Lung (tissue), 12 donors: ENCODE data around the gene IL1F10. TPM values are rescaled to one million over a fixed set of nuclear protein-coding genes. Genes with fewer than 3 reads are reported as not detected.

Source experiments
- ATAC-seq: fragments of 200-7000 bp; cut with Tn5 transposase; one replicate; pipeline ENCODE4 v1.9.1; 2020; ENCODE audit warnings: moderate number of reproducible peaks; ENCODE audit not compliant: insufficient read depth, low FRiP score
- DNase-seq, 3 donors: peaks; one replicate each; pipeline ENCODE4 v3.0.0-alpha.2; 2013 to 2017
- H3K27ac ChIP-seq, 2 donors: one replicate each; pipeline ENCODE4 v1.5.1; 2013; ENCODE audit warnings: mild to moderate bottlenecking in 2 of 2, moderate library complexity in 2 of 2, control low read depth in 1 of 2, inconsistent platforms in 1 of 2, low read depth in 1 of 2, low read length in 1 of 2
- H3K27me3 ChIP-seq, 3 donors: one replicate each; pipeline ENCODE4 v1.5.1; 2013; ENCODE audit warnings: low read length in 2 of 3; ENCODE audit not compliant: control insufficient read depth in 3 of 3, insufficient read depth in 3 of 3
- H3K36me3 ChIP-seq, 4 donors: one replicate each; pipeline ENCODE4 v1.5.1; 2013; ENCODE audit warnings: low read length in 4 of 4, mild to moderate bottlenecking in 1 of 4, moderate library complexity in 1 of 4; ENCODE audit not compliant: control insufficient read depth in 4 of 4, insufficient read depth in 4 of 4
- H3K4me1 ChIP-seq, 5 donors: one replicate each; pipeline ENCODE4 v1.5.1; 2013; ENCODE audit warnings: low read length in 5 of 5, mild to moderate bottlenecking in 2 of 5, moderate library complexity in 1 of 5; ENCODE audit not compliant: control insufficient read depth in 5 of 5, insufficient read depth in 5 of 5
- H3K4me3 ChIP-seq: one replicate; pipeline ENCODE4 v1.5.1; 2013; ENCODE audit warnings: mild to moderate bottlenecking, control low read depth, moderate library complexity
- H3K9ac ChIP-seq, 2 donors: one replicate each; pipeline ENCODE4 v1.5.1; 2013; ENCODE audit warnings: low read length in 2 of 2, control low read depth in 1 of 2; ENCODE audit not compliant: insufficient read depth in 1 of 2
- H3K9me3 ChIP-seq, 4 donors: one replicate each; pipeline ENCODE4 v1.5.1; 2013; ENCODE audit warnings: low read length in 3 of 4, mild to moderate bottlenecking in 1 of 4, moderate library complexity in 1 of 4; ENCODE audit not compliant: control insufficient read depth in 4 of 4, insufficient read depth in 3 of 4
- WGBS, 2 donors: extraction: QIAGEN DNeasy Blood & Tissue Kit; methylation state at CpG; one replicate each; pipeline ENCODE4 v1.1.7; 2013; 5-methylcytosine and 5-hydroxymethylcytosine counted together
- polyA plus RNA-seq, 2 donors: library from polyadenylated mRNA; stranded (reverse); fragments of 200-250 nt; gene quantifications; one replicate each; pipeline ENCODE4 v1.2.1, GENCODE V29; 2013
- total RNA-seq, 2 donors: library from RNA; depleted of rRNA in 1 of 2; stranded (reverse); fragments of >200 nt in 1 of 2; gene quantifications; one replicate each; pipeline ENCODE4 v1.2.1, GENCODE V29; 2014 to 2021
- TF ChIP-seq, protein P1 (sequence below): IDR thresholded peaks from 2 replicates; pipeline ENCODE4 v1.5.1; 2012; ENCODE audit warnings: mild to moderate bottlenecking; ENCODE audit errors: control extremely low read depth, extremely low read depth
- donor health status: control.
- donor health status: control.
- donor health status: Bipolar disorder and iron deficiency.
- donor health status: healthy.
- donor health status: DM: yes; HTN: yes; CAD: no.

Gene IL1F10
- total and polyA plus RNA-seq, 4 donors: not detected

DNA sequence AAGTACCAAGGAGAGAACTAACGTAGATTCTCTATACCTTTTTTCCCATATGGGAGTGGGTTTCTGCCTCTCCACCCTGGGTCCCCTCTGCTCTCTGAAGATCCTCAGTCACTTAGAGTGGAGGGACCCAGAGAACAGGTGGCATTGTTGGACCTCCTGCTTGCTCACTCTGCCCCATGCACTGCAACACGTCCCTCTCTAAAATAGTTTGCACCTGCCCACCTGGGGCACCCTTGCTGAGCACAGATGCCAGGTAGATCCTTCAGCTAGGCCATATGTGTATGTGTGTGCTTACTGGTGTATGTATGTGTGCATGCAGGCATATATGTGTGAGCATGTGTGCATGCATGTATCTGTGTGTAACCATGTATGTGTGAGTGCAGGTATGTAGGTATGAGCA, 6.5 kb upstream of the IL1F10 start:
- peaks cover 0 to 1% (median 0%) of the 10 kb centered on the region in 4 donors for H3K9me3 ChIP-seq
- TF ChIP-seq, protein P1, sequence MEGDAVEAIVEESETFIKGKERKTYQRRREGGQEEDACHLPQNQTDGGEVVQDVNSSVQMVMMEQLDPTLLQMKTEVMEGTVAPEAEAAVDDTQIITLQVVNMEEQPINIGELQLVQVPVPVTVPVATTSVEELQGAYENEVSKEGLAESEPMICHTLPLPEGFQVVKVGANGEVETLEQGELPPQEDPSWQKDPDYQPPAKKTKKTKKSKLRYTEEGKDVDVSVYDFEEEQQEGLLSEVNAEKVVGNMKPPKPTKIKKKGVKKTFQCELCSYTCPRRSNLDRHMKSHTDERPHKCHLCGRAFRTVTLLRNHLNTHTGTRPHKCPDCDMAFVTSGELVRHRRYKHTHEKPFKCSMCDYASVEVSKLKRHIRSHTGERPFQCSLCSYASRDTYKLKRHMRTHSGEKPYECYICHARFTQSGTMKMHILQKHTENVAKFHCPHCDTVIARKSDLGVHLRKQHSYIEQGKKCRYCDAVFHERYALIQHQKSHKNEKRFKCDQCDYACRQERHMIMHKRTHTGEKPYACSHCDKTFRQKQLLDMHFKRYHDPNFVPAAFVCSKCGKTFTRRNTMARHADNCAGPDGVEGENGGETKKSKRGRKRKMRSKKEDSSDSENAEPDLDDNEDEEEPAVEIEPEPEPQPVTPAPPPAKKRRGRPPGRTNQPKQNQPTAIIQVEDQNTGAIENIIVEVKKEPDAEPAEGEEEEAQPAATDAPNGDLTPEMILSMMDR: no peak
- peaks cover 0 to 9% (median 0%) of the 10 kb centered on the region in 5 donors for H3K4me1 ChIP-seq
- DNase-seq: no peak
- H3K4me3 ChIP-seq: no peak overlapping the region
- no peak for ATAC-seq
- H3K27ac ChIP-seq: no peak overlapping the region
- H3K27me3 ChIP-seq: peaks cover 0 to 4% (median 0%) of the 10 kb centered on the region in 3 donors
- H3K36me3 ChIP-seq: no peaks in the 10 kb centered on the region
- 73 to 83% methylated on average over 2 of the region's 2 CpGs for WGBS, 2 donors
- no peak overlapping the region for H3K9ac ChIP-seq

DNA sequence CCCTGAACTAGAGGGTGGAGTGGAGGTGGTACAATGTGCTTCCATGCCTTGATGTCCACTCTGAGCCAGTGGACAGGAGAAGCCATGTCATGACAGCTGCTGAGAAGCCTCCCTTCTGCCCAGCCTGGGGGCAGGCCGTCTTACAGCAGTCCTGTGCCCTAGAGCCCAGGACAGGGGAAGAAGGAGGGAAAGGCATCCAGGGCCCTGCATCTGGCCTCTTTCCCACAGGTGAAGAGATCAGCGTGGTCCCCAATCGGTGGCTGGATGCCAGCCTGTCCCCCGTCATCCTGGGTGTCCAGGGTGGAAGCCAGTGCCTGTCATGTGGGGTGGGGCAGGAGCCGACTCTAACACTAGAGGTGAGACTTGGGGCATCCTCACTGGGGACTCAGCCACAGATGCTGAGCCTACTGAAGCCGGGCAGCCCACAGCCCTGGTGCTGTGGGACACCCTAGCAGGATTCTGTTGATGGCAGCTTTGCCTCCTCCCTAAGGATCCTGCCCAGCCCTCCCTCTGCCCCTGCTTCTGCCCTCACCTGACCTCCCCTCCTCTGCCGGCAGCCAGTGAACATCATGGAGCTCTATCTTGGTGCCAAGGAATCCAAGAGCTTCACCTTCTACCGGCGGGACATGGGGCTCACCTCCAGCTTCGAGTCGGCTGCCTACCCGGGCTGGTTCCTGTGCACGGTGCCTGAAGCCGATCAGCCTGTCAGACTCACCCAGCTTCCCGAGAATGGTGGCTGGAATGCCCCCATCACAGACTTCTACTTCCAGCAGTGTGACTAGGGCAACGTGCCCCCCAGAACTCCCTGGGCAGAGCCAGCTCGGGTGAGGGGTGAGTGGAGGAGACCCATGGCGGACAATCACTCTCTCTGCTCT, 5.6 kb upstream of the IL1F10 start:
- TF ChIP-seq, protein P1: no peak
- H3K4me1 ChIP-seq: peaks cover 0 to 9% (median 0%) of the 10 kb centered on the region in 5 donors
- H3K9ac ChIP-seq: no peak overlapping the region
- H3K9me3 ChIP-seq: peaks cover 0 to 1% (median 0%) of the 10 kb centered on the region in 4 donors
- WGBS, 2 donors: 92 to 96% methylated on average over 18 of the region's 18 CpGs
- H3K36me3 ChIP-seq: no peaks in the 10 kb centered on the region
- no peak overlapping the region for H3K4me3 ChIP-seq
- ATAC-seq (no peak), DNase-seq (no peak)
- H3K27ac ChIP-seq: no peak overlapping the region
- H3K27me3 ChIP-seq: peaks cover 0 to 4% (median 0%) of the 10 kb centered on the region in 3 donors

DNA sequence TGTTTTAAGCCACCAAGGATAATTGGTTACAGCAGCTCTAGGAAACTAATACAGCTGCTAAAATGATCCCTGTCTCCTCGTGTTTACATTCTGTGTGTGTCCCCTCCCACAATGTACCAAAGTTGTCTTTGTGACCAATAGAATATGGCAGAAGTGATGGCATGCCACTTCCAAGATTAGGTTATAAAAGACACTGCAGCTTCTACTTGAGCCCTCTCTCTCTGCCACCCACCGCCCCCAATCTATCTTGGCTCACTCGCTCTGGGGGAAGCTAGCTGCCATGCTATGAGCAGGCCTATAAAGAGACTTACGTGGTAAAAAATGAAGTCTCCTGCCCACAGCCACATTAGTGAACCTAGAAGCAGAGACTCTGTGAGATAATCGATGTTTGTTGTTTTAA, 3.5 kb upstream of the IL1F10 start:
- H3K9ac ChIP-seq: no peak overlapping the region
- 90 to 95% methylated on average over 5 of the region's 5 CpGs for WGBS, 2 donors
- H3K4me1 ChIP-seq: peaks cover 0 to 6% (median 0%) of the 10 kb centered on the region in 5 donors
- H3K27me3 ChIP-seq: peaks cover 0 to 4% (median 0%) of the 10 kb centered on the region in 3 donors
- H3K27ac ChIP-seq: no peak overlapping the region
- TF ChIP-seq, protein P1: no peak
- no peak overlapping the region for H3K4me3 ChIP-seq
- peaks cover 0 to 1% (median 0%) of the 10 kb centered on the region in 4 donors for H3K9me3 ChIP-seq
- ATAC-seq (no peak), DNase-seq (no peak)
- no peaks in the 10 kb centered on the region for H3K36me3 ChIP-seq
